Smooth muscle cell of the brain vasculature (primary cell): ENCODE results near the gene ZMYND19.
A peak's percentile ranks its signal among the peaks of the same experiment; 100 is the strongest.
"Not testable (repeated sequence)": the region's sequence is repeated elsewhere in the genome, so short reads cannot be mapped to it uniquely, and the experiment has no call there.

Experiments
- DNase-seq: peaks from one replicate; pipeline ENCODE4 v3.0.0-alpha.2; 2012; ENCODE audit warnings: low read depth, low spot score

Gene ZMYND19

GRCh38 chr9:137590469-137591383 is at the start of gene ZMYND19:
TSS of gene ZMYND19 (minus strand) at chr9:137590512. CDS start at chr9:137590263, 249 bp downstream.
- peak; percentile 60 for DNase-seq

DNA sequence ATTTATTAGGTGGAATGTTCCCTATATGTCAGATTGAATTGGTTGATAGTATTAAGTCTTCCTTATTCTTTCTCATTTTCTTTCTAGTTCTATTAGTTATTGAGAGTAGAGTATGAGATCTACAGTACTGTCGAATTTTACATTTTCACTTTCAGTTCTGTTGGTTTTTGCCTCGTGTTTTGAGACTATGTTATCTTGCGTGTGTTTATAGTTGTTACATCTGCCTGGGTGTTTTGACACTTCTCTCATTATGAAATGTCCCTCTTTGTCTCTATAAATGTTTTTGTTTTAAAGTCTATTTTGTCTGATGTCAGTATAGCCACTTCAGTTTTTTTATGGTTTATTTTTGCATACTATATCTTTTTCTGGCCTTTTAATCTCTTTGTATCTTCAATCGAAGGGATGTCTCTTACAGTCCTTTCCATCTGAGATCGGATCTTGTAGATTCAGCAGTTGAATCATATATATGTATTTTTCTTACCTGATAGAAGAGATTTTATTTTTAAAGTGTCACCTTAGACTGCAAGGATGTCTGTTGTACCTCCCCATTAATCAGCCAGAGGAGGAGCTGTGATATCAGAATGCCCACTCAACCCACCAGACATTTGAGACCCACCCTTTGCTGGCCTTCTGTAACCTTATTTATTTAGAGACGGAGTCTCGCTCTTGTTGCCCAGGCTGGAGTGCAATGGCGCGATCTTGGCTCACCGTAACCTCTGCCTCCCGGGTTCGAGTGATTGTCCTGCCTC is 49.2 kb upstream of the ZMYND19 start:
- no peak for DNase-seq

- DNase-seq: no peak
These were observed 48.4 kb upstream of the ZMYND19 start for GRCh38 chr9:137638680-137639079.

- no peak for DNase-seq
These were observed 43.7 kb upstream of the ZMYND19 start for GRCh38 chr9:137634016-137634415.

DNA sequence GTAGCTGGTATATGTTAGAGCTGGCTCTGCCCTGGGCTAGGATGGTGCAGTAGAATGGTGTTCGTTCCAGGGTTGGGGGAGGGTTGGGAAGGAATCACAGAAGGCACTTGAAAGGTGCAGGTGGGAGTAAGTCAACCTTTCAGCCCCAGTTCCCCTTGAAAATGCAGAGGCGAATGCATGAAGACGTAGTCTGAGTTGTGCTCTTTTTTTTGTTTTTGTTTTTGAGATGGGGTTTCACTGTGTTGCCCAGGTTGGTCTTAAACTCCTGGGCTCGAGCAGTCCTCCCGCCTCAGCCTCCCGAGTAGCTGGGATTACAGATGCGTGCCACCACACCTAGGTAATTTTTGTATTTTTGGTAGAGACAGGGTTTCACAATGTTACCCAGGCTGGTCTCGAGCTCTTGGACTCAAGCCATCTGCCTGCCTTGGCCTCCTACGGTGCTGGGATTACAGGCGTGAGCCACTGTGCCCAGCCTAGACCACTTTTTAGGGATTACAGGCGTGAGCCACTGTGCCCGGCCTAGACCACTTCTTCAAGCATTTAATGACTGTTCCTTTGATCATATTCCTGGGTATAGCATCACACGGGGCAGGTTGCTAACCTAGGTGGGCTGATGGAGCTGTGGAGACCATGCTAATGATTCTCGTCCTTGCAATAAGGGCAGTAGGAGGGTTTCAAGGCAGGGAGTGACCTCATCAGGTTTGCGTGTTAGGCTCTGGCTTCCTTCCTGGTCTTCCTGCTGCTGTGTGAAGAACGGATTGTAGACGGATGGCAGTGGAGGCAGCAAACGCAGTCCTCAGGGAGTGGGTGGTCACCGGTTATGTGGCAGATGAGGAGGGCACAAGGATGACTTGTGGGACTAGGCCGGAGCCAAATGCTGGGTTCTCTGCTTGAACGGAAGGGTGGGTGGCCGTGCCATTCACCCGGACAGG is 42.2 kb upstream of the ZMYND19 start:
- no peak for DNase-seq

DNA sequence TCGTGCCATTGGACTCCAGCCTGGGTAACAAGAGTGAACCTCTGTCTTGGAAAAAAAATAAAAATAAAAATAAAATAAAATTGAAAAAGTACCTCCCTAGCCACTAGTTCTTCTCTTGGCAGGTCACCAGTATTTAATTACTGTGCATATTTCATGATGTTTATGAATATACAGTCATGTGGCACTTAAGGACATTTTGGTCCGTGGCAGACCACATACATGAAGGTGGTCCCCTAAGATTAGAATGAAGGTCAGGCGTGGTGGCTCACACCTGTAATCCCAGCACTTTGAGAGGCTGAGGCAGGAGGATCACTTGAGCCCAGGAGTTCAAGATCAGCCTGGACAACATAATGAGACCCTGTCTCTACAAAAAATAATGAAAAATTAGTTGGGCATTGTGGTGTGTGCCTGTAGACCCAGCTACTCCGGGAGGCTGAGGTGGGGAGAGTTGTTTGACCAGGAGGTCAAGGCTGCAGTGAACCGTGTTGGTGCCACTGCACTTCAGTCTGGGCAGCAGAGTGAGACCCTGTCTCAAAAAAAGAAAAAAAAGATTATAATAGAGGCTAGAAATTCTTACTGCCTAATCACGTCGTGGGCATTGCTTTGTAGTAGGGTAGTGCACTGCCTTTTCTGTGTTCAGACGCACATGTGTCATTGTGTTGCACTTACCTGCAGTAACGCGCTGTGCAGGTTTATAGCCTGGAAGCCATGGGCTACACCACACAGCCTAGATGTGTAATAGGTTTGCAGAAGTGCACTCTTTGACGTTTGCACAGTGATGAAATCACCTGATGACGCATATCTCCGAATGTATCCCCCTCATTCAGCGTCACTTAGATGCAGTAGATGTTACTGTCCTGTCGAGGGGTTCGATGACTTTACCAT is 41.3 kb upstream of the ZMYND19 start:
- DNase-seq: no peak

GRCh38 chr9:137630679-137631078 is 40.4 kb upstream of the ZMYND19 start:
- DNase-seq: no peak

GRCh38 chr9:137630126-137630525 is 39.8 kb upstream of the ZMYND19 start:
- no peak for DNase-seq

- not testable (repeated sequence) for DNase-seq
These were observed 37.1 kb upstream of the ZMYND19 start for GRCh38 chr9:137627406-137627805.

DNA sequence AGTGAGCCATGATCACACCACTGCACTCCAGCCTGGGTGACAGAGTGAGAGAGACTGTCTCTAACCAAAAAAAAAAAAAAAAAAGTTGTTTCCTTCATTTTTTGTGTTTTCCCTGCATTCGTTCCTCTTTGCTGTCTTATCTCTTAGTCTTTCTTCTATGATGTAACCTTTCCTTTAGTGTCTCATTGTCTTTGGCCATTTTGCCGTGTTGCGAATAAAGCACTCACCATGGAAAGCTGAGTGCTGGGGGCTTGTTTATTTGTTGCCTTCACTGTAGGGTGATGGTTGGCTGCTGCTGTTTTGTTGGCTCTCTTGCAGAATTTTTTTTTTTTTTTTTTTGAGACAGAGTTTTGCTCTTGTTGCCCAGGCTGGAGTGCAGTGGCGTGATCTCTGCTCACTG is 36.2 kb upstream of the ZMYND19 start:
- DNase-seq: no peak

GRCh38 chr9:137622211-137622610 is 31.9 kb upstream of the ZMYND19 start:
- not testable (repeated sequence) for DNase-seq

DNA sequence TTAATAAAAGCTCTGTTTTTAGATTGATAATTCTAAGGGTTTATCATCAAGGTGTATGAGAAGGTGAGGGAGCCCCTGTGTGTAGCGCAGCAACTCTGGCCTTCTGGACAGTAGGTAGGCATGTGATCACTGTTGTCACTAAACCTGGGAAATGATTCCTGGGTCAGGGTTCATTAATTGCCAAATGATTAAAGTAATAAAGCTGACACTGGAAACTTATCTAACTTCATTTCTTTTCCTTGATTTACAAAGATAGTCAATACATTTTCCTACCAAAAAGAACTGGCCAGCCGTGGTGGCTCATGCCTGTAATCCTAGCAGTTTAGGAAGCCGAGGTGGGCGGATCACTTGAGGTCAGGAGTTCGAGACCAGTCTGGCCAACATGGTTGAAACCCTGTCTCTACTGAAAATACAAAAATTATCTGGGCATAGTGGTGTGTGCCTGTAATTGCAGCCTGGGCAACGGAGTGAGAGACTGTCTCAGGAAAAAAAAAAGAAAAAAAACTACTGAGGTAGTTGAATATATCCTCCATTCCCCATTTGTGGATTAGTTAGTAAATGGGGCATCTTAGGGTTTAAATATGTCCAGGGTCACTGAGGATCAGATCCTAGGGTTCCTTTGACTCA is 30.9 kb upstream of the ZMYND19 start:
- no peak for DNase-seq

DNA sequence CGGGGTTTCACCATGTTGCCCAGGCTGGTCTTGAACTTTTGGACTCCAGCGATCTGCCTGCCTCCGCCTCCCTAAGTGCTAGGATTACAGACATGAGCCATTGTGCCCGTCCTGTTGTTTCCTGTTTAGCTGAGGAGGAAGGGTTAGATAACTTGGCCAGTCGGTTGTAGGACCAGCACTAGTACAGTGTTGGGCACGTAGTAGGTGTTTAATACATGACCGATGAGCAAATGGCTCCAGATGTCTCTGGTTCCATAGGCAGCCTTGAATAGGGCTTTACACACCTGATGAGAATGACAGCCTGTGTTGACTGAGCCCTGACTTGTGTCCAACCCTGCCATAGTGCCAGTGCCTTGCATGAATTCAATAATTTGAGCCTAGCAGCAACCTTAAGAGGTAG is 30.3 kb upstream of the ZMYND19 start:
- no peak for DNase-seq

DNA sequence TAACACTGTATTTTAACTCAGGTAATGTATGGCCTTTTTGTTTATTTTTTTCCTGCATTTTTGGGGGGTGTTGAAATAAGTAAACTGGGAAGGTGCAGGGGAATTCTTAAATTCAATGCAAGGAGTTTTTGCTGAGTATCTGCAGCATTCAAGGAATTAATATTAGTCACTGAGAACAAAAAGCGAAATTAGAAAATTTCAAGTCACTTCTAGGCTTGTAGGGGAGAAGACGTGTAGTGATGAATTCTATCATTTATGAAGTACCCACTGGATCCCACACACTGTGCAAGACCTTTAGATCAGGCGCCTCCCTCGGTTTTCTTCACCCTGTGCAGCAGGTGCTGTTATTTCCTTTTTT is 29.7 kb upstream of the ZMYND19 start:
- DNase-seq: no peak

GRCh38 chr9:137619240-137620047 is 29.1 kb upstream of the ZMYND19 start:
- DNase-seq: no peak

DNA sequence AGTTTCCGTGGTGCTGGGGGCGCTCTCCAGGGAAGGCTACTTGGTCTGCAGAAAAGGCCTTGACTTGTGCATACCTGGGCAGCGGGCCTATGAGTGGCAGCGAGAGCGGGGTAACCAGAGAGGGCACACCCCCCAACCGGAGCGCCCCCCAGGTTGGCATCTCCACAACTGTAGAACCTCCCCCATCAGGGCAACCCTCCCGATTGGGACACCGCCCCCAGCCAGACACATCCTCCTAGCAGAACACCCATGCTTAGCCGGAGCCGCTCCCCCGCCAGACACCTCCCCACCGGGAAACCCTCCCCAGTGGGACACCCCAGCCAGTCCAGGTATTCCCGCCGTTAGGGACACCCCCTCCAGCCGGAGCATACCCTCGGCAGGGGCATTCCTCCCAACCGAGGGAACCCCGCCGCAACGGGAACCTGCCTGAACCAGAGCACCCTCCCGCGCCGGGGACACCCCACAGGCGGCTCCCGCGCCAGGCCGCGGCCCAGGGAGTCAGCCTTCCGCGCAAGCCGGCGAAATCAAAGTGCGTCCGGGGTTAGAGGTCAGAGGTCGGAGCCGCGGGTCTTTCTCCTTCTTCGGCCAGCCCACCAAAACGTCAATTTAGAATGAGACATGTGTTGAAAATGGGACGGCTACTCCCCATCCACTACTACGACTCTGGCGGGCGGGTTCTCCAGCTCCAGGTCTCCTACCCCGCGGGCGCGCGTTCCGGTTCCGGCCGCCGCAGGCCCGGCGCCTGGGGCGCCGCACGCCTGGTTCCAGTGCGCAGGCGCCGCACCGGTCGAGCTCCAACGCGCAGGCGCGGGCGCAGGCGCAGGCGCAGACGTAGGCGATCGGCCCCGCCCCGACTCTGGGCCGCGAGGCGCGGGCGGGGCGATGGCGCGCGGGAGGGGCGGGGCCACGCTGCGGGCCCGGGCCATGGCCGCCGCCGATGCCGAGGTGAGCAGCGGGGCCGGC is 28.1 kb upstream of the ZMYND19 start, which contains the start of gene EHMT1:
EHMT1 (plus strand) TSS at position 901 of the 963 bp plus-strand sequence; CDS start at position 925, 24 bp downstream.
- peak; percentile 55 for DNase-seq

GRCh38 chr9:137615387-137615871 is 25.1 kb upstream of the ZMYND19 start:
- no peak for DNase-seq
